Tibial nerve (tissue), 4 donors: ENCODE data around the gene ITSN2. TPM values are rescaled to one million over a fixed set of nuclear protein-coding genes. Genes with fewer than 3 reads are reported as not detected.

ENCODE experiments used
- DNase-seq, 2 donors: peaks; one replicate each; pipeline ENCODE4 v3.0.0-alpha.2; 2019; ENCODE audit warnings: low spot score in 2 of 2
- H3K27ac ChIP-seq, 4 donors: fragments of 200-600 bp; sonication (generic) in 3 of 4; one replicate each; pipeline ENCODE4 v1.5.1; 2017 to 2019; ENCODE audit warnings: mild to moderate bottlenecking in 1 of 4
- H3K27me3 ChIP-seq, 2 donors: fragments of 200-600 bp; sonication (generic) in 1 of 2; one replicate each; pipeline versions ENCODE4 v1.5.1 to v1.6.0; 2017 to 2019
- H3K36me3 ChIP-seq, 3 donors: fragments of 200-600 bp; sonication (generic); one replicate each; pipeline ENCODE4 v1.5.1; 2018 to 2019
- H3K4me1 ChIP-seq, 4 donors: fragments of 200-600 bp; sonication (generic) in 3 of 4; one replicate each; pipeline ENCODE4 v1.5.1; 2017 to 2019
- H3K4me3 ChIP-seq, 4 donors: fragments of 200-600 bp; sonication (generic) in 3 of 4; one replicate each; pipeline ENCODE4 v1.5.1; 2017 to 2019; ENCODE audit warnings: mild to moderate bottlenecking in 1 of 4, moderate library complexity in 1 of 4
- H3K9me3 ChIP-seq, 4 donors: fragments of 200-600 bp; sonication (generic) in 3 of 4; one replicate each; pipeline ENCODE4 v1.5.1; 2017 to 2019
- CTCF ChIP-seq, 5 experiments: fragments of 200-600 bp in 3 of 5; fragments of 450-650 bp in 2 of 5; sonication (generic) in 3 of 5; IDR thresholded peaks; one replicate each; pipeline ENCODE4 v1.5.1; 2016 to 2019; ENCODE audit warnings: antibody characterized with exemption in 5 of 5, mild to moderate bottlenecking in 3 of 5, moderate library complexity in 2 of 5
- EP300 ChIP-seq, 2 donors: sonication (generic); formaldehyde crosslinking; IDR thresholded peaks; one replicate each; pipeline ENCODE4 v1.6.1; 2017; ENCODE audit warnings: antibody characterized with exemption in 2 of 2, mild to moderate bottlenecking in 1 of 2
- POLR2A ChIP-seq, 2 donors: fragments of 450-650 bp; IDR thresholded peaks; one replicate each; pipeline ENCODE4 v1.6.1; 2017; ENCODE audit warnings: antibody characterized with exemption in 2 of 2, mild to moderate bottlenecking in 2 of 2, moderate library complexity in 2 of 2
- WGBS, 2 donors: methylation state at CpG; one replicate each; pipeline ENCODE4 v1.1.5; 2018; 5-methylcytosine and 5-hydroxymethylcytosine counted together
- total RNA-seq, 4 donors: library from RNA; depleted of rRNA; stranded (reverse); fragments of >200 nt; gene quantifications; one replicate each; pipeline ENCODE4 v1.1.0, GENCODE V29; 2016

ITSN2 gene
- total RNA-seq, 4 donors from 2014 or later: 47.3 to 54.2 (median 48.7) TPM

GRCh38 chr2:24280645-24281044, 79.7 kb downstream of the ITSN2 start:
- no peak for DNase-seq
- peaks cover 0 to 48% (median 0%) of the 10 kb centered on the region in 3 donors for H3K36me3 ChIP-seq
- no peaks in the 10 kb centered on the region for H3K9me3 ChIP-seq
- no peaks in the 10 kb centered on the region for H3K27me3 ChIP-seq
- WGBS, 2 donors: 94 to 96% methylated on average over 2 of the region's 2 CpGs
- no peak for TF ChIP-seq POLR2A (IDR thresholded peaks at IDR 0.05)
- no peak for TF ChIP-seq CTCF (IDR thresholded peaks at IDR 0.05)
- no peak for TF ChIP-seq EP300 (IDR thresholded peaks at IDR 0.05)
- no peak overlapping the region for H3K4me3 ChIP-seq
- no peak overlapping the region for H3K27ac ChIP-seq
- H3K4me1 ChIP-seq: peaks cover 0 to 6% (median 0%) of the 10 kb centered on the region in 4 donors

GRCh38 chr2:24280161-24280560, 80.2 kb downstream of the ITSN2 start:
- no peak for DNase-seq
- Histone ChIP-seq H3K36me3 (peaks cover 0 to 53% (median 0%) of the 10 kb centered on the region in 3 donors), H3K27ac (no peak overlapping the region), H3K27me3 (no peaks in the 10 kb centered on the region), H3K9me3 (no peaks in the 10 kb centered on the region), H3K4me3 (no peak overlapping the region), H3K4me1 (peaks cover 0 to 6% (median 0%) of the 10 kb centered on the region in 4 donors)
- WGBS, 2 donors: 93 to 95% methylated on average over 4 of the region's 4 CpGs
- TF ChIP-seq POLR2A (IDR thresholded peaks at IDR 0.05) (no peak), CTCF (IDR thresholded peaks at IDR 0.05) (no peak), EP300 (IDR thresholded peaks at IDR 0.05) (no peak)

- 51 to 56% methylated on average over 4 of the region's 4 CpGs for WGBS, 2 donors
- H3K4me1 ChIP-seq: peaks cover 0 to 6% (median 0%) of the 10 kb centered on the region in 4 donors
- no peak overlapping the region for H3K4me3 ChIP-seq
- H3K27me3 ChIP-seq: no peaks in the 10 kb centered on the region
- no peak overlapping the region for H3K27ac ChIP-seq
- peaks cover 0 to 56% (median 0%) of the 10 kb centered on the region in 3 donors for H3K36me3 ChIP-seq
- H3K9me3 ChIP-seq: no peaks in the 10 kb centered on the region
- DNase-seq: no peak
- no peak for TF ChIP-seq POLR2A (IDR thresholded peaks at IDR 0.05)
- no peak for TF ChIP-seq CTCF (IDR thresholded peaks at IDR 0.05)
- TF ChIP-seq EP300 (IDR thresholded peaks at IDR 0.05): no peak
Observed at GRCh38 chr2:24276349-24276899, 83.9 kb downstream of the ITSN2 start.

- Histone ChIP-seq H3K9me3 (no peaks in the 10 kb centered on the region), H3K27me3 (no peaks in the 10 kb centered on the region), H3K36me3 (peaks cover 0 to 56% (median 2%) of the 10 kb centered on the region in 3 donors), H3K4me3 (no peak overlapping the region), H3K4me1 (peaks cover 0 to 6% (median 0%) of the 10 kb centered on the region in 4 donors), H3K27ac (no peak overlapping the region)
- TF ChIP-seq EP300 (IDR thresholded peaks at IDR 0.05): no peak
- DNase-seq: no peak
Observed at GRCh38 chr2:24274809-24275208, 85.5 kb downstream of the ITSN2 start.

GRCh38 chr2:24273598-24273997, 86.7 kb downstream of the ITSN2 start:
- Histone ChIP-seq H3K9me3 (no peaks in the 10 kb centered on the region), H3K4me1 (peaks cover 0 to 6% (median 0%) of the 10 kb centered on the region in 4 donors), H3K4me3 (no peak overlapping the region), H3K36me3 (peaks cover 0 to 63% (median 2%) of the 10 kb centered on the region in 3 donors), H3K27me3 (no peaks in the 10 kb centered on the region), H3K27ac (no peak overlapping the region)
- 88 to 89% methylated on average over 2 of the region's 2 CpGs for WGBS, 2 donors
- TF ChIP-seq CTCF (IDR thresholded peaks at IDR 0.05) (no peak), EP300 (IDR thresholded peaks at IDR 0.05) (no peak), POLR2A (IDR thresholded peaks at IDR 0.05) (no peak)
- no peak for DNase-seq
